HG03521 (cell line): ENCODE data around the gene MPP7.

ENCODE experiments used
- ATAC-seq: cut with Tn5 transposase; IDR thresholded peaks from one replicate; pipeline ENCODE4 v1.9.1; 2021; ENCODE audit warnings: mild to moderate bottlenecking, moderate library complexity; ENCODE audit not compliant: unreplicated experiment

MPP7 gene

GRCh38 chr10:28273343-28273742, 29.5 kb downstream of the MPP7 start:
- no peak for ATAC-seq

- ATAC-seq, result no peak
These were observed 32.9 kb downstream of the MPP7 start for GRCh38 chr10:28269842-28270456.

- no peak for ATAC-seq
These were observed 36.2 kb downstream of the MPP7 start for GRCh38 chr10:28266449-28267224.

- ATAC-seq, result no peak
These were observed 39.6 kb downstream of the MPP7 start for GRCh38 chr10:28263136-28263857.

- no peak for ATAC-seq
These were observed 46.1 kb downstream of the MPP7 start for GRCh38 chr10:28256776-28257175.

- no peak for ATAC-seq
These were observed 48.4 kb downstream of the MPP7 start for GRCh38 chr10:28254290-28254985.

- ATAC-seq, result no peak
These were observed 49.6 kb downstream of the MPP7 start for GRCh38 chr10:28253169-28253785.
